Astrocyte of the spinal cord (primary cell): ENCODE results near the gene FIGNL1.

ENCODE experiments used
- DNase-seq: peaks from one replicate; pipeline ENCODE4 v3.0.0; 2011; ENCODE audit warnings: low read depth, low spot score
- H3K4me3 ChIP-seq: 2 replicates; pipeline ENCODE4 v1.5.1; 2011; ENCODE audit warnings: low read depth, mild to moderate bottlenecking, low read length, moderate library complexity
- in situ Hi-C: cut with HindIII; loops from 2 replicates; pipeline ENCODE4 v1.10.0; 2017; ENCODE audit warnings: low sequenced_read_pairs
- TF ChIP-seq, protein P1 (sequence below): IDR thresholded peaks from 2 replicates; pipeline ENCODE4 v1.5.1; 2012; ENCODE audit warnings: low read depth, mild to moderate bottlenecking, low read length, inconsistent platforms

FIGNL1 gene

DNA sequence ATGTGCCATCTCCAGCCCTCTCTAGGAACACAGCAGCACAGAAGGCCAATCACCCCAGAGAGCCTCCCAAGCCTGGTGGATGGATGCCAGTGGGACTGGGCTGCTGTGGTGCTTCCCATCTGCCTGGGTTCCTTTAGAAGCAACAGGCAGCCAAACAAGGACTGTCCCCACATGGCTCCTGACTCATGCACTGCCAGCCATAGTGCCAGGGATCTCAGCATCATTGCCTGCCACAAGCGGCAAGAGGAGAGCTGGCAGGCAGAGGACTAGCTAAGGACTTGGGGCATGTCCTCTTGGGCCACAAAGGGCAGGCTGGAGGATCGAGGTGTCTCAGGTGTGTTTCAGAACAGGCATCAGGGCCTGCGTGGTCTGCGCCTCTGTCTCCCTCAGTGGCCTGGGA, 23.4 kb upstream of the FIGNL1 start:
- H3K4me3 ChIP-seq = no peak overlapping the region
- no peak for DNase-seq
- TF ChIP-seq, protein P1, sequence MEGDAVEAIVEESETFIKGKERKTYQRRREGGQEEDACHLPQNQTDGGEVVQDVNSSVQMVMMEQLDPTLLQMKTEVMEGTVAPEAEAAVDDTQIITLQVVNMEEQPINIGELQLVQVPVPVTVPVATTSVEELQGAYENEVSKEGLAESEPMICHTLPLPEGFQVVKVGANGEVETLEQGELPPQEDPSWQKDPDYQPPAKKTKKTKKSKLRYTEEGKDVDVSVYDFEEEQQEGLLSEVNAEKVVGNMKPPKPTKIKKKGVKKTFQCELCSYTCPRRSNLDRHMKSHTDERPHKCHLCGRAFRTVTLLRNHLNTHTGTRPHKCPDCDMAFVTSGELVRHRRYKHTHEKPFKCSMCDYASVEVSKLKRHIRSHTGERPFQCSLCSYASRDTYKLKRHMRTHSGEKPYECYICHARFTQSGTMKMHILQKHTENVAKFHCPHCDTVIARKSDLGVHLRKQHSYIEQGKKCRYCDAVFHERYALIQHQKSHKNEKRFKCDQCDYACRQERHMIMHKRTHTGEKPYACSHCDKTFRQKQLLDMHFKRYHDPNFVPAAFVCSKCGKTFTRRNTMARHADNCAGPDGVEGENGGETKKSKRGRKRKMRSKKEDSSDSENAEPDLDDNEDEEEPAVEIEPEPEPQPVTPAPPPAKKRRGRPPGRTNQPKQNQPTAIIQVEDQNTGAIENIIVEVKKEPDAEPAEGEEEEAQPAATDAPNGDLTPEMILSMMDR = no peak
- in situ Hi-C loops = no loop called here

GRCh38 chr7:50472427-50472826, 22.3 kb upstream of the FIGNL1 start:
- no peak overlapping the region for H3K4me3 ChIP-seq
- TF ChIP-seq, protein P1 = no peak
- in situ Hi-C loops = no loop called here
- DNase-seq = no peak

DNA sequence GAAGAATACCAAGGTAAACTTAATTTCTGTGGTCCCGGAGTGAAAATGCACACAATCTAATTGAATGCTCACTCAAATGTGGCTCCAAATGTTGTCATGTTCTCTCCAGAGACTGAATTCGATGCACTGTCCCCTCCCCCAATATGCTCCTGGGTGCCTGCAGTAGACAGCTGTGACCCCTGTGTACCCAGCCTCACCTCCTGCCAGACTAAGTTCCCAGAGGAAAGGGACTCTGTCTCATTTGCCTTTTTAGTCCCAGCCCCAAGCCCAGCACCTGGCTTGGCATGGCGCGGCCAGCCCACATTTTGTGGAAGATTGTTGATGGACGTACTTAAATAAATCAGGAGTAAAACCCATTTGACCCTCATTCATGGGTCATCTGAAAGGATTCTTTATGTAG, 21.8 kb upstream of the FIGNL1 start:
- in situ Hi-C loops = no loop called here
- no peak overlapping the region for H3K4me3 ChIP-seq
- TF ChIP-seq, protein P1 = no peak
- no peak for DNase-seq

DNA sequence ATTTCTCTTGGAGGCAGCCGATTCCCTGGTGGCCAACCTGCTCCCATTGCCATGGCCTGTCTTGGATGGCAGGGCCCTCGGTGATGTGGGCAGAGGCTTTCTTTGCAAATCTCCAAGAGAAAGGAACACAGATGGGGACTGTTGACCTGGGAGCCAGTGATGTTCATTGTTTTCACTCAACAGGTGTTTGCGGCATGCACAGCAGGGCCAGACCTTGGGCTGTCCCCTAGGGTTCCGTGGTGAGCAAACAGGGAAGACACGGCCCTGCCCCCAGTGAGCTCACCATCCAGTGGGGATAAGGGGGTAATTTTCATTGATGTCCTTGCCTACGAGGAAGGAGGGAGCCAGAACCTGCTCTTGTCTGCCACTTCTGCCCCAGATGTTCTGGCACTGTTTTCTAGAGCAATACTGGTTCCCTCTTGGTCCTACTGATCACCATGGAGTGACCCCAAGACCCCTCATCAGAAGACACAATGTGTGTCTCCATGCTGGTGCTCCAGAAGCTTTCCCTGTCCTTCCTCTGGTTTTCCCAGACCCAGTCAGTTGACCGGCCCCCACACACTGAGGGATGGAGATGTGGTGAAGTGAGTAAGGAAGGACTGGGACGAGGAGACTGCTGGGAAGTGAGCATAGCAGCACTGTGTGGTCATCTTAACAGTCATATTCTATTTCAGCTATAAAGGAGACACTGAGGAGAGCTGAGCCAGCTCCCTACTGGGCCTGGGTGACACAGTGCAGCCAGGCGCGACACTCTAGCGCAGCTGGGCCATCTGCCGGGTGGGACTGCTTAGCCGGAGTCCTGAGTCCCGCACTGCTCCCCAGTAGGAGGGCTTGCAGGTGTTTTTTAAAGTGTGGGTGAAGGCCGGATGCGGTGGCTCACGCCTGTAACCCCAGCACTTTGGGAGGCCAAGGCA, 20.4 kb upstream of the FIGNL1 start:
- H3K4me3 ChIP-seq = no peak overlapping the region
- in situ Hi-C loops = no loop called here
- no peak for DNase-seq
- TF ChIP-seq, protein P1 = no peak

GRCh38 chr7:50469181-50469580, 19.0 kb upstream of the FIGNL1 start:
- TF ChIP-seq, protein P1 = no peak
- no peak for DNase-seq
- H3K4me3 ChIP-seq = no peak overlapping the region
- in situ Hi-C loops = no loop called here

DNA sequence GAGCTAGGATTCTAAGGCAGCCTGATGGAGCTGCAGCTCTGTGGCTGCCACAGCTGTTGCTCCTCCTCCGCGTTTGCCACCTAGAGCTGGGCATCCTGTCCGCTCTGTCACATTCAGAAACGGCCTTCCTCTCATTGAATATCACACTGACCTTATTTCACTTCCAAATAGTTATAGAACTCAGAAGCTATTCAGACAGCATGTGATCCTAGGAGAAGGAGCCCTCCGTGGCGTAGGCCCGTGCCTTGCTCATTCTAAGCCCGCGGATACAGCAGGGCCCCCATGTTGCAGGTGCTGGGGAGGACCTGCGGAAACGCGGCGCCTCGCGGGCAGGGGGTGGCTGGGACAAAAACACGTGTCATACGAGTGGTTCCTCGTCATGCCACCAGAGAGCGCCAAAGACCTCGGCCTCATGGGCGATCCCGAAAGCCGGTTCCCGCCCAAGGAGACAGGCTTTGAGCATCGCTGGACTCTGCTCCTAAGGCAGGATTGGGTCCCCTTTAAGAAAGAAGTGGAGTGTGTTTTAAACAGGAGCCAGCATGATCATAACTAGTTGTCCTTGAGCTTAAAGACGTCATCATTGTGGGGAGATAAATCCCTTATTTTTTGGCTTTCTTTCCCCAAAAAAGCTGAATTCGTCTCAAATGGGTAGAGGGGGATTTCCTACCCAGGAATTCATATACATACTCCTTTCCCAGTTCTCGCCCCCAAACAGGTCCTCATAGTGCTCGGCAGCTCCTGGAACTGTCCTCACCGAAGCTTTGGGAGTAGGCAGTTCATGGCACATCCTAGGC, 17.9 kb upstream of the FIGNL1 start:
- H3K4me3 ChIP-seq = no peak overlapping the region
- in situ Hi-C loops = no loop called here
- TF ChIP-seq, protein P1 = peak; percentile 87
- DNase-seq = peak; percentile 66
